ENCODE results near the gene DNAH12. TPM values are rescaled to one million over a fixed set of nuclear protein-coding genes. Genes with fewer than 3 reads are reported as not detected.

The DNAH12 gene
- total RNA-seq, 1 experiment from 2014 or later = not detected

DNA sequence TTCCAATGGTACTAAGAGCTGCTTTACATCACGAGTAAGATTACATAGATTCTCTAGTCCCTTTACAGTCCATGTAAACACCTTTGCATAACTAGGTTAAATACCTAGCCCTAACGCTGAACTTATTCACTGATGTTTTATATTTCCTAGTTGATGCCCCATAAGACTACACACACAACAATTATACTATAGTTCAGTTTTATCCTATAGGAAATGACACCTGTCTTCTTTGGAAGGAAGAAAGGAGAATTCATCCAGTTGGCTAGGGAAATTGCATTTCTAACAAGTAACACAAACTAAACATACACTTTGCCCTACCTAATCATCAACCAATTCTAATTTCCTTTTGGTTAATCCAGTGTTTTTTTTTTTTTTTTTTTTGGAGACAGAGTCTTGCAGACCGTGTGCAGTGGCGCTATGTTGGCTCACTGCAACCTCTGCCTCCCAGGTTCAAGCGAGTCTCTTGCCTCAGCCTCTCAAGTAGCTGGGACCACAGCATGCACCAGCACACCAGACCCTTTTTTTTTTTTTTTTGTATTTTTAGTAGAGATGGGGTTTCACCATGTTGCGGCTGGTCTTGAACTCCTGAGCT lies 25.8 kb upstream of the DNAH12 start:
- no peak for DNase-seq (ENCODE audit: low read depth, low spot score)
- CTCF ChIA-PET = no interaction called here
- H3K36me3 ChIP-seq (ENCODE audit: control insufficient read depth in 1 of 2, insufficient read depth in 2 of 2, low read length in 2 of 2) = peaks cover 11 to 14% of the 10 kb centered on the region in 2 experiments; a peak in 2 of 4 replicates

DNA sequence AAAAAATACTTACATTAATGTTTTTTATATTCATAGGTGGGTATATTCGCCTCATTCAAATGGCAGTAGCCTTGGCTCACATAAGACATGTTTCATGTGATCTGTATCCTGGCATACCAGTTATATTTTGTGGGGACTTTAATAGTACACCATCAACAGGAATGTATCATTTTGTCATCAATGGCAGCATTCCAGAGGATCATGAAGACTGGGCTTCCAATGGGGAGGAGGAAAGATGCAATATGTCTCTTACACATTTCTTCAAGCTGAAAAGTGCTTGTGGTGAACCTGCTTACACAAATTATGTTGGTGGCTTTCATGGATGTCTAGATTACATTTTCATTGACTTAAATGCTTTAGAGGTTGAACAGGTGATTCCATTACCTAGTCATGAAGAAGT lies 15.4 kb upstream of the DNAH12 start:
- no peaks in the 10 kb centered on the region for H3K9me3 ChIP-seq (ENCODE audit: control insufficient read depth in 1 of 2, insufficient read depth in 1 of 2, low read depth in 1 of 2, low read length in 2 of 2)
- no peak overlapping the region for H3K27ac ChIP-seq (ENCODE audit: low read depth, low read length)
- no peak overlapping the region for H2AFZ ChIP-seq (ENCODE audit: low read depth, low read length, poor library complexity, severe bottlenecking)
- peaks cover 20 to 22% of the 10 kb centered on the region in 2 experiments for H3K36me3 ChIP-seq (ENCODE audit: control insufficient read depth in 1 of 2, insufficient read depth in 2 of 2, low read length in 2 of 2)
- no peak for DNase-seq (ENCODE audit: low read depth, low spot score)
- H3K27me3 ChIP-seq (ENCODE audit: insufficient read depth, low read length) = no peaks in the 10 kb centered on the region
- ATAC-seq = no peak
- TSS peak; percentile 15 for BruUV-seq (replicated peaks)
- no peak overlapping the region for H3K4me2 ChIP-seq (ENCODE audit: low read length)
- intact Hi-C loops (cut with micrococcal nuclease) = no loop called here
- no peak overlapping the region for H3K9ac ChIP-seq (ENCODE audit: low read length)
- CTCF ChIA-PET = no interaction called here
- H3K4me3 ChIP-seq (replicated peaks in 1 of 2; ENCODE audit: low read depth in 1 of 2, low read length in 2 of 2) = no peak overlapping the region
- RAD21 ChIA-PET (ENCODE audit: low non-redundant PET in 1 of 2, low total read pairs in 2 of 2, uncharacterized antibody in 2 of 2, unreplicated experiment in 2 of 2) = no interaction called here
- H3K9me2 ChIP-seq (ENCODE audit: insufficient read depth) = no peaks in the 10 kb centered on the region
- H3K79me2 ChIP-seq (ENCODE audit: insufficient read depth, low read length) = peaks cover 83% of the 10 kb centered on the region
- H3K4me1 ChIP-seq (ENCODE audit: control insufficient read depth in 1 of 2, insufficient read depth in 2 of 2, low read length in 2 of 2) = peaks cover 6 to 26% of the 10 kb centered on the region in 2 experiments; a peak in 3 of 4 replicates
- no peaks in the 10 kb centered on the region; the same call in 1 of the 2 replicates for H4K20me1 ChIP-seq (ENCODE audit: insufficient read depth)
- POLR2A ChIA-PET = no interaction called here
- no peak for TF ChIP-seq EGR1 (IDR thresholded peaks at IDR 0.05; ENCODE audit: low read depth)
- TF ChIP-seq, protein P1, sequence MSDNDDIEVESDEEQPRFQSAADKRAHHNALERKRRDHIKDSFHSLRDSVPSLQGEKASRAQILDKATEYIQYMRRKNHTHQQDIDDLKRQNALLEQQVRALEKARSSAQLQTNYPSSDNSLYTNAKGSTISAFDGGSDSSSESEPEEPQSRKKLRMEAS (IDR thresholded peaks at IDR 0.05) = no peak
- no peak for TF ChIP-seq SP1 (IDR thresholded peaks at IDR 0.05; ENCODE audit: low read depth)
- no peak for TF ChIP-seq SRF (IDR thresholded peaks at IDR 0.05; ENCODE audit: low read depth)
- no peak for TF ChIP-seq SIN3A (IDR thresholded peaks at IDR 0.05; ENCODE audit: low read depth)
- TF ChIP-seq CEBPB (IDR thresholded peaks at IDR 0.05; ENCODE audit: low read depth) = no peak
- TF ChIP-seq, protein P2, sequence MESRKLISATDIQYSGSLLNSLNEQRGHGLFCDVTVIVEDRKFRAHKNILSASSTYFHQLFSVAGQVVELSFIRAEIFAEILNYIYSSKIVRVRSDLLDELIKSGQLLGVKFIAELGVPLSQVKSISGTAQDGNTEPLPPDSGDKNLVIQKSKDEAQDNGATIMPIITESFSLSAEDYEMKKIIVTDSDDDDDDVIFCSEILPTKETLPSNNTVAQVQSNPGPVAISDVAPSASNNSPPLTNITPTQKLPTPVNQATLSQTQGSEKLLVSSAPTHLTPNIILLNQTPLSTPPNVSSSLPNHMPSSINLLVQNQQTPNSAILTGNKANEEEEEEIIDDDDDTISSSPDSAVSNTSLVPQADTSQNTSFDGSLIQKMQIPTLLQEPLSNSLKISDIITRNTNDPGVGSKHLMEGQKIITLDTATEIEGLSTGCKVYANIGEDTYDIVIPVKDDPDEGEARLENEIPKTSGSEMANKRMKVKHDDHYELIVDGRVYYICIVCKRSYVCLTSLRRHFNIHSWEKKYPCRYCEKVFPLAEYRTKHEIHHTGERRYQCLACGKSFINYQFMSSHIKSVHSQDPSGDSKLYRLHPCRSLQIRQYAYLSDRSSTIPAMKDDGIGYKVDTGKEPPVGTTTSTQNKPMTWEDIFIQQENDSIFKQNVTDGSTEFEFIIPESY (IDR thresholded peaks at IDR 0.05; ENCODE audit: extremely low read depth, insufficient replicate concordance, low read length) = no peak
- no peak for TF ChIP-seq ELF1 (IDR thresholded peaks at IDR 0.05; ENCODE audit: borderline replicate concordance, low read depth)
- TF ChIP-seq ZFX (IDR thresholded peaks at IDR 0.05) = no peak
- no peak for TF ChIP-seq JUND (IDR thresholded peaks at IDR 0.05)
- TF ChIP-seq RAD21 (IDR thresholded peaks at IDR 0.05; ENCODE audit: low read depth) = no peak

More for the DNA sequence above, 25.8 kb upstream of the DNAH12 start:
- intact Hi-C loops (cut with micrococcal nuclease) = loop anchor here (10.0 kb wide), 1 partner anchor 465 kb away; no protein-coding TSS in a partner anchor
- Histone ChIP-seq H4K20me1 (ENCODE audit: insufficient read depth) (no peaks in the 10 kb centered on the region), H3K4me1 (ENCODE audit: control insufficient read depth in 1 of 2, insufficient read depth in 2 of 2, low read length in 2 of 2) (no peaks in the 10 kb centered on the region), H3K27ac (ENCODE audit: low read depth, low read length) (no peak overlapping the region), H3K27me3 (ENCODE audit: insufficient read depth, low read length) (no peaks in the 10 kb centered on the region), H2AFZ (ENCODE audit: low read depth, low read length, poor library complexity, severe bottlenecking) (no peak overlapping the region), H3K4me3 (replicated peaks in 1 of 2; ENCODE audit: low read depth in 1 of 2, low read length in 2 of 2) (no peak overlapping the region), H3K9me2 (ENCODE audit: insufficient read depth) (no peaks in the 10 kb centered on the region), H3K4me2 (ENCODE audit: low read length) (no peak overlapping the region), H3K79me2 (ENCODE audit: insufficient read depth, low read length) (peaks cover 68% of the 10 kb centered on the region), H3K9me3 (ENCODE audit: control insufficient read depth in 1 of 2, insufficient read depth in 1 of 2, low read depth in 1 of 2, low read length in 2 of 2) (no peaks in the 10 kb centered on the region), H3K9ac (ENCODE audit: low read length) (no peak overlapping the region)
- no peak for ATAC-seq
- TF ChIP-seq FOSL1 (IDR thresholded peaks at IDR 0.05; ENCODE audit: low read depth) = no peak
- TF ChIP-seq, protein P3, sequence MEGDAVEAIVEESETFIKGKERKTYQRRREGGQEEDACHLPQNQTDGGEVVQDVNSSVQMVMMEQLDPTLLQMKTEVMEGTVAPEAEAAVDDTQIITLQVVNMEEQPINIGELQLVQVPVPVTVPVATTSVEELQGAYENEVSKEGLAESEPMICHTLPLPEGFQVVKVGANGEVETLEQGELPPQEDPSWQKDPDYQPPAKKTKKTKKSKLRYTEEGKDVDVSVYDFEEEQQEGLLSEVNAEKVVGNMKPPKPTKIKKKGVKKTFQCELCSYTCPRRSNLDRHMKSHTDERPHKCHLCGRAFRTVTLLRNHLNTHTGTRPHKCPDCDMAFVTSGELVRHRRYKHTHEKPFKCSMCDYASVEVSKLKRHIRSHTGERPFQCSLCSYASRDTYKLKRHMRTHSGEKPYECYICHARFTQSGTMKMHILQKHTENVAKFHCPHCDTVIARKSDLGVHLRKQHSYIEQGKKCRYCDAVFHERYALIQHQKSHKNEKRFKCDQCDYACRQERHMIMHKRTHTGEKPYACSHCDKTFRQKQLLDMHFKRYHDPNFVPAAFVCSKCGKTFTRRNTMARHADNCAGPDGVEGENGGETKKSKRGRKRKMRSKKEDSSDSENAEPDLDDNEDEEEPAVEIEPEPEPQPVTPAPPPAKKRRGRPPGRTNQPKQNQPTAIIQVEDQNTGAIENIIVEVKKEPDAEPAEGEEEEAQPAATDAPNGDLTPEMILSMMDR (IDR thresholded peaks at IDR 0.05 in 2 of 3, conservative IDR thresholded peaks at IDR 0.05 in 1 of 3; ENCODE audit: borderline replicate concordance in 1 of 3, insufficient read depth in 1 of 3, low read depth in 2 of 3, low read length in 2 of 3) = no peak
- ChIA-PET RAD21 (ENCODE audit: low non-redundant PET in 1 of 2, low total read pairs in 2 of 2, uncharacterized antibody in 2 of 2, unreplicated experiment in 2 of 2) (no interaction called here), POLR2A (interaction anchor here (2.0 kb wide), 1 partner anchor 28 kb away, joined by 5 read pairs; no protein-coding TSS in a partner anchor)
- BruUV-seq (replicated peaks) = no TSS peak

Measured in HCT116 (cell line).